Measurements from ENCODE around the gene HOXD3.

The HOXD3 gene

GRCh38 chr2:176123411-176124109 lies 33.5 kb upstream of the HOXD3 start:
- Histone ChIP-seq H3K79me2 (ENCODE audit: insufficient read depth, low read length) (no peaks in the 10 kb centered on the region), H3K9ac (ENCODE audit: low read depth, low read length, poor library complexity, severe bottlenecking) (no peak overlapping the region), H2AFZ (ENCODE audit: low read length) (no peak overlapping the region), H3K36me3 (ENCODE audit: insufficient read depth, low read length) (no peaks in the 10 kb centered on the region), H3K9me3 (ENCODE audit: insufficient read depth, low read depth, low read length) (no peaks in the 10 kb centered on the region), H3F3A (ENCODE audit: low read depth) (no peaks in the 10 kb centered on the region), H4K20me1 (ENCODE audit: insufficient read depth, low read length, poor library complexity, severe bottlenecking) (no peaks in the 10 kb centered on the region), H3K4me3 (ENCODE audit: low read length, poor library complexity, severe bottlenecking) (no peak overlapping the region), H3K9me2 (replicated peaks; ENCODE audit: low read depth, low read length) (no peaks in the 10 kb centered on the region), H3K27me3 (ENCODE audit: insufficient read depth, low read length, poor library complexity, severe bottlenecking) (peaks cover 13% of the 10 kb centered on the region), H3K4me2 (ENCODE audit: low read depth, low read length, poor library complexity, severe bottlenecking) (no peak overlapping the region), H3K4me1 (ENCODE audit: insufficient read depth, low read length, poor library complexity, severe bottlenecking) (no peaks in the 10 kb centered on the region)
- TF ChIP-seq EZH2phosphoT487 (IDR thresholded peaks at IDR 0.05; ENCODE audit: borderline replicate concordance) (no peak), CTCF (conservative IDR thresholded peaks at IDR 0.05; ENCODE audit: low read length) (no peak)

GRCh38 chr2:176124110-176124946 lies 32.8 kb upstream of the HOXD3 start:
- H3K9me3 ChIP-seq (ENCODE audit: insufficient read depth, low read depth, low read length) = no peaks in the 10 kb centered on the region
- no peaks in the 10 kb centered on the region for H3K9me2 ChIP-seq (replicated peaks; ENCODE audit: low read depth, low read length)
- no peak overlapping the region for H3K4me3 ChIP-seq (ENCODE audit: low read length, poor library complexity, severe bottlenecking)
- H2AFZ ChIP-seq (ENCODE audit: low read length) = no peak overlapping the region
- TF ChIP-seq CTCF (conservative IDR thresholded peaks at IDR 0.05; ENCODE audit: low read length) (no peak), EZH2phosphoT487 (IDR thresholded peaks at IDR 0.05; ENCODE audit: borderline replicate concordance) (no peak)
- H3K79me2 ChIP-seq (ENCODE audit: insufficient read depth, low read length) = no peaks in the 10 kb centered on the region
- no peaks in the 10 kb centered on the region for H4K20me1 ChIP-seq (ENCODE audit: insufficient read depth, low read length, poor library complexity, severe bottlenecking)
- no peaks in the 10 kb centered on the region for H3K4me1 ChIP-seq (ENCODE audit: insufficient read depth, low read length, poor library complexity, severe bottlenecking)
- H3F3A ChIP-seq (ENCODE audit: low read depth) = no peaks in the 10 kb centered on the region
- no peak overlapping the region for H3K9ac ChIP-seq (ENCODE audit: low read depth, low read length, poor library complexity, severe bottlenecking)
- no peaks in the 10 kb centered on the region for H3K36me3 ChIP-seq (ENCODE audit: insufficient read depth, low read length)
- peaks cover 11% of the 10 kb centered on the region for H3K27me3 ChIP-seq (ENCODE audit: insufficient read depth, low read length, poor library complexity, severe bottlenecking)
- no peak overlapping the region for H3K4me2 ChIP-seq (ENCODE audit: low read depth, low read length, poor library complexity, severe bottlenecking)

DNA sequence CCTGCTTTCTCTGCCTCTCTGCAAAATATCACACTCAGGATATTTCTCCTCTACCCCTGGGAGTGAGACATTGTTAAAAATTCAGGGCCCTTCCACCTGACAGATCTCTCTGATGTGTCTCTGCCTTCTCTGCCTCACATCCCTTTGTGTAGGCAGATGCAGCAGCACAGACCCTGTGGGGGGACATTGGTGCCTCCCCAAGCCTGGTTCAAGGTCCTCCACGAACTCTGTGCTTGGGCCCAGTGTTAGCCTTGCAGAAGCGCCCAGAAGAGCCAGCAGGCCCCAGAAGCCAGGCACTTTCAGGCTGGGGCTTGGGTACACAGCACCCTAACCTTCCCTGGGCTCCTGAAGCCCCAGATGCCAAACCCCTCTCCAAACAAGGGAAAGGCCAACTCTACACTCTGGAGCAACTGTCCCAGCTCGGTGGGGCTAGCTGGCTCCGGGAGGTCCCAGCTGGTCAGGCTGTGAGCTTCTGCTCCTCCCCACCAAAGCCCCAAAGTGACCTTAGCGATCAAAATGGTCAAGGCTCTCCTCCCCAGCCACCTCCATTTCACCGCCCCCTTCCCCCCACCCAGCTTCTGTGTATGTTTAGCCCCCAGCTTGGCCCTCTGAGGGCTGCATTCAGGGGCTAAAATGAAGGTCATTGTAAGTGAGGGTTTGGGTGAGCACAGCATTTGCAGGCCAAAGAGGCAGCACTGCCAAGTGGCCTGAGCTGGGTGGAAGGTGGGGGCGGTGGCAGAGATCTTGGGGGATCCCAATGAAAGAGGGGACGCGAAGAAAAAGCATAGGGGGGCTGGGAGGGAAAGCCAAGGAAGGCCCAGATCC lies 31.9 kb upstream of the HOXD3 start:
- no peak for TF ChIP-seq EZH2phosphoT487 (IDR thresholded peaks at IDR 0.05; ENCODE audit: borderline replicate concordance)
- no peak for TF ChIP-seq CTCF (conservative IDR thresholded peaks at IDR 0.05; ENCODE audit: low read length)
- Histone ChIP-seq H3K9me3 (ENCODE audit: insufficient read depth, low read depth, low read length) (no peaks in the 10 kb centered on the region), H3F3A (ENCODE audit: low read depth) (no peaks in the 10 kb centered on the region), H3K4me2 (ENCODE audit: low read depth, low read length, poor library complexity, severe bottlenecking) (no peak overlapping the region), H3K4me3 (ENCODE audit: low read length, poor library complexity, severe bottlenecking) (no peak overlapping the region), H4K20me1 (ENCODE audit: insufficient read depth, low read length, poor library complexity, severe bottlenecking) (no peaks in the 10 kb centered on the region), H2AFZ (ENCODE audit: low read length) (no peak overlapping the region), H3K36me3 (ENCODE audit: insufficient read depth, low read length) (no peaks in the 10 kb centered on the region), H3K27me3 (ENCODE audit: insufficient read depth, low read length, poor library complexity, severe bottlenecking) (peaks cover 4% of the 10 kb centered on the region), H3K4me1 (ENCODE audit: insufficient read depth, low read length, poor library complexity, severe bottlenecking) (no peaks in the 10 kb centered on the region), H3K9me2 (replicated peaks; ENCODE audit: low read depth, low read length) (no peaks in the 10 kb centered on the region), H3K79me2 (ENCODE audit: insufficient read depth, low read length) (no peaks in the 10 kb centered on the region), H3K9ac (ENCODE audit: low read depth, low read length, poor library complexity, severe bottlenecking) (no peak overlapping the region)
